GM21381 (cell line): Measurements from ENCODE around the gene SLCO1A2.

ENCODE experiments used
- ATAC-seq: cut with Tn5 transposase; IDR thresholded peaks from one replicate; pipeline ENCODE4 v1.9.1; 2021; ENCODE audit warnings: mild to moderate bottlenecking, moderate library complexity; ENCODE audit not compliant: unreplicated experiment

Gene SLCO1A2

DNA sequence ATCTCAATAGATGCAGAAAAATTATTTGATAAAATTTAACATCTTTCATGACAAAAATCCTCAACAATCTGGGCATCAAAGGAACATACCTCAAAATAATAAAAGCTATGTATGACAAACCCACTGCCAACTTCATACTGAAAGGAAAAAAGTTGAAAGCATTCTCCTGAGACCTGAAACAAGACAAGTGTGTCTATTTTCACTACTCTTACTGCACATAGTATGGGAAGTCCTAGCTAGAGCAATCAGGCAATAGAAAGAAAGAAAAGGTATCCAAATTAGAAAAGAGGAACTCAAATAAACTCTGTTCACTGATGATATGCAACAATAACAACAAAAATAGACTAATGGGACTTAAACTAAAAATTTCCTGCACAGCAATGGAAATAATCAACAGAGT, 113.6 kb downstream of the SLCO1A2 start:
- ATAC-seq: no peak

DNA sequence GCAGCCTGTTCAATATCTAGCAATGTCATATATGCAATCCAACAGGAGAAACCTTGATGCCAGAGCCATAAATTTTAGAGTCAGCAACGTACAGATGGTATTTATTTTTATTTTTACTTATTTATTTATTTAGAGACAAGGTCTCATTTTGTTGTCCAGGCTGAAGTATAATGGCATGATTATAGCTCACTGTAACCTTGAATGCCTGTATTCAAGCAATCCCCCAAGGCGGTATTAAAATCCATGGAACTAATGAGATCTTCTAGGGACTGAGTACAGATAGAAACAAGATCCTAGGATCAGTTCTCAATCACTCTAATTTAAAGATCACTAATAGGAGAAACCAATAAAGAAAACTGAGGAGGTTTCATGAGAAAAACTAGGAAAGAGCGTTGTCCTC, 114.5 kb downstream of the SLCO1A2 start:
- no peak for ATAC-seq

DNA sequence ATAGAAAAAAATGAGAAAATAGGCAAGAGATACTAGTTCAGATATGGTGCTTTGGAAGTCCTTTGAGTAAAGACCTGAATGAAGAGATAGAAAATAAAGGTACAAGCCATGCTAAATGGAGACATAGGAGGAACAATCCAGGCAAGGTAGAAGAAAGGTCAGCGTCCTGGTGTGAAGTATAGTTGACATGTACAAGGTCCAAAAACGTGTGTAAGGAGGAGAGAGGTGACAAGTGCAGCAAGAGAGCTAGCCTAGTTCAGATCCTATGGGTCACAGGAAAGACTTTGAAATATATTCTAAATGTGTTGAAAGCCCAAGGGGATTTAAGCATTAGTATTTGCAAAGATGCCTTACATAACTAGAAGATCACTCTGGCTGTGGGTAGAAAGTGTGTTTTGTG, 115.5 kb downstream of the SLCO1A2 start:
- ATAC-seq: no peak
